Upper lobe of right lung (tissue), 1 donor: ENCODE data around the gene SFMBT2. TPM values are rescaled to one million over a fixed set of nuclear protein-coding genes. Genes with fewer than 3 reads are reported as not detected.

Source experiments
- ATAC-seq: fragments of 200-7000 bp; cut with Tn5 transposase; one replicate; pipeline ENCODE4 v1.9.1; 2020; ENCODE audit warnings: mild to moderate bottlenecking, moderate library complexity
- DNase-seq: peaks from one replicate; pipeline ENCODE4 v3.0.0-alpha.2; 2020
- H3K27ac ChIP-seq: fragments of 200-600 bp; one replicate; pipeline ENCODE4 v1.8.0; 2022
- H3K27me3 ChIP-seq: fragments of 200-600 bp; one replicate; pipeline ENCODE4 v1.8.0; 2022; ENCODE audit warnings: mild to moderate bottlenecking
- H3K36me3 ChIP-seq: fragments of 200-600 bp; one replicate; pipeline ENCODE4 v1.8.0; 2022
- H3K4me1 ChIP-seq: fragments of 200-600 bp; one replicate; pipeline ENCODE4 v1.8.0; 2022
- H3K4me3 ChIP-seq: fragments of 200-600 bp; one replicate; pipeline ENCODE4 v1.8.0; 2022; ENCODE audit warnings: mild to moderate bottlenecking
- H3K9me3 ChIP-seq: fragments of 200-600 bp; one replicate; pipeline ENCODE4 v1.8.0; 2022
- intact Hi-C: fragments of 100-400 bp; cut with DNase I; formaldehyde crosslinking; loops from one replicate; pipeline ENCODE4 v1.11.0; 2022
- total RNA-seq: library from RNA; stranded (reverse); fragmentation: NEBNext Ultra II Directional; extraction: Animal tissue kit (Norgen Biotek cat#: 25700); gene quantifications from one replicate; pipeline ENCODE4 v1.2.1, GENCODE V29; 2021
- TF ChIP-seq, protein P1 (sequence below): fragments of 200-600 bp; IDR thresholded peaks from one replicate; pipeline ENCODE4 v1.8.0; 2022; ENCODE audit warnings: antibody characterized with exemption
- donor health status: DM: no; HTN: yes; CAD: no; lungs with severe emphysema.

Gene SFMBT2
- total RNA-seq, 1 donor from 2014 or later = 16.1 TPM

DNA sequence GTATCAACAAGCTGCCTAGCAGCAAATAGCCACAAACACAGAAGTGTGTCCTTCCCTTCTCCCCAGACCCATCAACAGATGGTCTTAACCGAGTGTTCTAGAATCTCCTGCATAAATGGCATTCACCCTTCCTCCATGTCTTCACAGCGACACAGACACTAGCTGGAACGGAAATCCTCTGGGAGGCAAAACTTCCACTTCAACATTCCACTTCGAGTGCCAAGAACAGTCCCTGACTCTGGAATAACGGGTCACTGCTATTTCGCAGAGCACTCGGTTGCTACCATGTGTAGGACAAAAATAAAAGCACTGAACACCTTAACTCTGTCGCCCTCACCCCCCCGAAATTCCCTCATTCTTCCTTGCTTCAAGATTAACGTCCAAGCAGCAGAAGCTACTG is 65.1 kb downstream of the SFMBT2 start:
- TF ChIP-seq, protein P1, sequence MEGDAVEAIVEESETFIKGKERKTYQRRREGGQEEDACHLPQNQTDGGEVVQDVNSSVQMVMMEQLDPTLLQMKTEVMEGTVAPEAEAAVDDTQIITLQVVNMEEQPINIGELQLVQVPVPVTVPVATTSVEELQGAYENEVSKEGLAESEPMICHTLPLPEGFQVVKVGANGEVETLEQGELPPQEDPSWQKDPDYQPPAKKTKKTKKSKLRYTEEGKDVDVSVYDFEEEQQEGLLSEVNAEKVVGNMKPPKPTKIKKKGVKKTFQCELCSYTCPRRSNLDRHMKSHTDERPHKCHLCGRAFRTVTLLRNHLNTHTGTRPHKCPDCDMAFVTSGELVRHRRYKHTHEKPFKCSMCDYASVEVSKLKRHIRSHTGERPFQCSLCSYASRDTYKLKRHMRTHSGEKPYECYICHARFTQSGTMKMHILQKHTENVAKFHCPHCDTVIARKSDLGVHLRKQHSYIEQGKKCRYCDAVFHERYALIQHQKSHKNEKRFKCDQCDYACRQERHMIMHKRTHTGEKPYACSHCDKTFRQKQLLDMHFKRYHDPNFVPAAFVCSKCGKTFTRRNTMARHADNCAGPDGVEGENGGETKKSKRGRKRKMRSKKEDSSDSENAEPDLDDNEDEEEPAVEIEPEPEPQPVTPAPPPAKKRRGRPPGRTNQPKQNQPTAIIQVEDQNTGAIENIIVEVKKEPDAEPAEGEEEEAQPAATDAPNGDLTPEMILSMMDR = no peak
- Histone ChIP-seq H3K4me1 (no peaks in the 10 kb centered on the region), H3K27me3 (no peaks in the 10 kb centered on the region), H3K27ac (peak overlapping the region; percentile 11), H3K36me3 (no peaks in the 10 kb centered on the region), H3K4me3 (no peak overlapping the region), H3K9me3 (no peaks in the 10 kb centered on the region)
- intact Hi-C loops = no loop called here
- DNase-seq = no peak
- ATAC-seq = no peak

DNA sequence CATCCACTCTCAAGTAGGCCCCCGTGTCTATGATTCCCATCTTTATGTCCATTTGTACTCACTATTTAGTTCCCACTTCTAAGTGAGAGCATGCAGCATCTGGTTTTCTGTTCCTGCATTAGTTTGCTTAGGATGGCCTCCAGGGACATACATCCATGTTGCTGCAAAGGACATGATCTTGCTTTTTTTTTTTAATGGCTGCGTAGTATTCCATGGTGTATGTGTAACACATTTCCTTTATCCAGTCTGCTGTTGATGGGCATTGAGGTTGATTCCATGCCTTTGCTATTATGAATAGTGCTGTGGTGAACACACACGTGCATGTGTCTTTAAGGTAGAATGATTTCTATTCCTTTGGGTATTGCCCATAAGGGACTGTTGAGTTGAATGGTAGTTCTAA is 67.8 kb downstream of the SFMBT2 start:
- ATAC-seq = no peak
- Histone ChIP-seq H3K27ac (no peak overlapping the region), H3K27me3 (no peaks in the 10 kb centered on the region), H3K4me3 (no peak overlapping the region), H3K36me3 (no peaks in the 10 kb centered on the region), H3K9me3 (no peaks in the 10 kb centered on the region), H3K4me1 (no peaks in the 10 kb centered on the region)
- intact Hi-C loops = no loop called here
- TF ChIP-seq, protein P1 = no peak
- no peak for DNase-seq

DNA sequence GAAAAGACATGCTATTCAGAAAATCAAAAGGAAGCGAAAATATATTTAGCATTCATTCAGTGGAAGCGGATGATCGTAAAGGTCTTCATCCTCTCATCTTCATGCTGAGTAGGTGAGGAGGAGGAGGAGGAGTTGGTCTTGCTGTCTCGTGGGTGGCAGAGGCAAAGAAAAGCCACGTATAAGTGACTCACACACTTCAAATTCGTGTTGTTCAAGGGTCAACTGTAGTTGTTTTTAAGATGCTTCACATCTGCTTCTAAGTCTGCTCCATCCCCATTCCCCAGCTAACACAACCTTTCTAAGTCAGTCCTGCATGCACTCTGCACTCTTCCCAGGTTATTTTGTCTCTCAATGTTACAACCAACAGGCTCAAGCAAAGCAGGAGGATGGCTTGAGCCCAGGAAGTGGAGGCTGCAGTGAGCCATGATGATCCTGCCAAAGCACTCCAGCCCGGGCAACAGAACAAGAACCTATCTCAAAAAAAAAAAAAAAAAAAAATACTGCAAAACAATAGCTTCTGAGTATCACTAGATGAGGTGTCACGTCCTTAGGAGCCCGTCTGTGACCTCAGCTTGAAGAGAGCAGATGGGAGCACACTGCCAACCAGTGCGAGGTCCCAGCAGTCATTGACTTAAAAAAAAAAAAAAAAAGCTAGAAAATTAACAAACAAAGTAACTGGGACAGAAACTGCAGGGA is 70.5 kb downstream of the SFMBT2 start:
- H3K27ac ChIP-seq = no peak overlapping the region
- no peak for DNase-seq
- intact Hi-C loops = no loop called here

DNA sequence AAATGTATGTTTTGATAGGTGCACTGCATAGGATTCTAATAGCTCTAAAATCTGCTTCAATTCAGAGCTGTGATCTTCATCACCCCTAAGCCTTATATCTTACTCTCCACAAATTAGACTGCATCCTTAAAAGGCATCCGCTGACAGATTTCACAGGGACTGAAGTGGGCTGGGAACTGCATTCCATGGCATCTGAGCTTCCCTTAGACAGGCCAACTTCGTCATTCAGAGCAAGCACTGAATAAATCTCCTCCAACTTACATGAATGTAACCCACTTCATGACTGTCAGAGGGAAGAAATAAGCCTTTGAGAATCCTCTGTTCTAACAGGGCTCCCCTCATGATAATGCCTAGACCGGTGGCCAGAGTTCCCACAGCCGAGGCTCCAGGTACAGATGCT is 71.3 kb downstream of the SFMBT2 start:
- Histone ChIP-seq H3K4me1 (no peaks in the 10 kb centered on the region), H3K27me3 (no peaks in the 10 kb centered on the region), H3K27ac (no peak overlapping the region), H3K36me3 (no peaks in the 10 kb centered on the region), H3K4me3 (no peak overlapping the region), H3K9me3 (no peaks in the 10 kb centered on the region)
- intact Hi-C loops = no loop called here
- ATAC-seq (no peak), DNase-seq (no peak)
- TF ChIP-seq, protein P1 = no peak

More for the DNA sequence above, 70.5 kb downstream of the SFMBT2 start:
- no peaks in the 10 kb centered on the region for H3K4me1 ChIP-seq
- no peak overlapping the region for H3K4me3 ChIP-seq
- H3K27me3 ChIP-seq = no peaks in the 10 kb centered on the region
- no peaks in the 10 kb centered on the region for H3K9me3 ChIP-seq
- ATAC-seq = no peak
- H3K36me3 ChIP-seq = no peaks in the 10 kb centered on the region
- TF ChIP-seq, protein P1 = no peak

DNA sequence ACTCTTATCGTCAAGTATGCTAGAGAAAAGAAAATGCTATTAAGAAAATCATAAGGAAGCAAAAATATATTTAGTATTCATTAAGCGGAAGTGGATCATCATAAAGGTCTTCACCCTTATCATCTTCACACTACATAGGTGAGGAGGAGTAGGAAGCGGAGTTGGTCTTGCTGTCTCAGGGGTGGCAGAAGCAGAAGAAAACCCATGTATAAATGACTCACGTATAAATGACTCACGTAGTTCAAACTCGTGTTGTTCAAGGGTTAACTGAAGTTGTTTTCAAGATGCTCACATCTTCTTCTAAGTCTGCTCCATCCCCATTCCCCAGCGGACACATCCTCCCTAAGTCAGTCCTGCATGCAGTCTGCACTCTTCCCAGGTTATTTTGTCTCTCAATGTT is 72.4 kb downstream of the SFMBT2 start:
- no peaks in the 10 kb centered on the region for H3K4me1 ChIP-seq
- DNase-seq (no peak), ATAC-seq (no peak)
- H3K4me3 ChIP-seq = no peak overlapping the region
- no peaks in the 10 kb centered on the region for H3K36me3 ChIP-seq
- no peaks in the 10 kb centered on the region for H3K27me3 ChIP-seq
- intact Hi-C loops = no loop called here
- no peak overlapping the region for H3K27ac ChIP-seq
- no peaks in the 10 kb centered on the region for H3K9me3 ChIP-seq
- TF ChIP-seq, protein P1 = no peak
